ENCODE measurements around the gene ICAM1. TPM values are rescaled to one million over a fixed set of nuclear protein-coding genes. Genes with fewer than 3 reads are reported as not detected.

The ICAM1 gene
- polyA plus RNA-seq, 3 donors, result 21.6 to 118 (median 40.8) TPM

DNA sequence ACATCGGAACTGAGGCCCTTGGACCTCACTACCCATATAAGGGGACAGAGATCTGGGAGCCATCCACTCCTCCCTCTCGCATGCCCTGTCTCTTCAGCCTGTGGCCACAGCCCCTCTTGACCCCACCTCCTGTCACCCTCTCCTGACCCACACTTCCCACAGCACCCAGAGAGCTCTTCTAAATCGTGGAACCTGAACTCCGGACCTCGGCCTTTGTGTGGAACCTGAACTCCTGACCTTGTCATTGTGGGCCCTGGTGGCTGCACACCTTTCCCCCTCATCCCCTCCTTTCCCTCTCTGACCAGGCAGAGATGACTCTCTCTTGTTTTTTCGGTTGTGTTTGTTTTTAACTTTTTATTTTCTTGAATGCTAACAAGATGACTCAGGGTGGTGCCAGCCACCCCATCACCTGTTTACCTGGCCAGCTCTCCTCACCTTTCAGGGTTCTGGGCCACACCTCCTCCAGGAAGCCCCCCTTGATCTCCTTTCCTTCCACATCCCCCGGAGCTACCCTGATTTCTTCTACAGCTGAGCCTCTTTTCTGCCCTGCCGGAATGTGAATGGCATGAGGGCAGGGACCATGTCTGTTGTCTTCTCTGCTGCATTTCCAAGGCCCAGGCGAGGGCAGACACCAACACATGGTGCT is 13.8 kb upstream of the ICAM1 start:
- H3K4me1 ChIP-seq (ENCODE audit: control insufficient read depth in 1 of 2, insufficient read depth in 2 of 2, low read length in 2 of 2), result peaks cover 9 to 11% of the 10 kb centered on the region in 2 donors
- peaks cover 14% of the 10 kb centered on the region for H4K20me1 ChIP-seq (ENCODE audit: insufficient read depth, low read length)
- no peak overlapping the region for H3K27ac ChIP-seq (ENCODE audit: low read depth in 1 of 2, low read length in 2 of 2)
- no peak overlapping the region for H3K4me3 ChIP-seq (replicated peaks in 1 of 3; ENCODE audit: low read depth in 2 of 3, low read length in 3 of 3)
- Mint-ChIP-seq H3K4me1 (peaks cover 13% of the 10 kb centered on the region), H3K27me3 (ENCODE audit: low read depth in 3 of 3) (peaks cover 0 to 2% (median 0%) of the 10 kb centered on the region in 3 donors), H3K4me3 (no peak overlapping the region), H3K27ac (peak overlapping the region in 5 of 7 donors; percentile 11 to 68 (median 37)), H3K36me3 (peaks cover 45 to 61% of the 10 kb centered on the region in 2 donors), H3K9me3 (peaks cover 0 to 2% (median 0%) of the 10 kb centered on the region in 7 donors)
- H3K9me3 ChIP-seq (replicated peaks in 1 of 2; ENCODE audit: control insufficient read depth in 1 of 2, insufficient read depth in 1 of 2, low read length in 2 of 2), result no peaks in the 10 kb centered on the region
- no peak for DNase-seq
- H3K79me2 ChIP-seq (ENCODE audit: insufficient read depth, low read length), result peaks cover 20% of the 10 kb centered on the region
- WGBS (ENCODE audit: insufficient coverage), result 89% methylated on average over 8 of the region's 9 CpGs
- H3K9ac ChIP-seq (ENCODE audit: insufficient read depth, low read length, poor library complexity, severe bottlenecking), result no peak overlapping the region
- no peak overlapping the region for H2AFZ ChIP-seq (ENCODE audit: insufficient read depth, low read depth, low read length, poor library complexity, severe bottlenecking)
- peaks cover 49 to 55% of the 10 kb centered on the region in 2 donors for H3K36me3 ChIP-seq (replicated peaks in 1 of 2; ENCODE audit: control insufficient read depth in 1 of 2, insufficient read depth in 2 of 2, low read length in 2 of 2)
- no peak for TF ChIP-seq CTCF (IDR thresholded peaks at IDR 0.05)
- H3K27me3 ChIP-seq (ENCODE audit: control insufficient read depth in 2 of 2, insufficient read depth in 2 of 2, low read length in 2 of 2), result no peaks in the 10 kb centered on the region
- intact Hi-C loops (cut with micrococcal nuclease), result no loop called here
- no peak overlapping the region for H3K4me2 ChIP-seq (replicated peaks; ENCODE audit: extremely low read depth, low read length, poor library complexity, severe bottlenecking)

DNA sequence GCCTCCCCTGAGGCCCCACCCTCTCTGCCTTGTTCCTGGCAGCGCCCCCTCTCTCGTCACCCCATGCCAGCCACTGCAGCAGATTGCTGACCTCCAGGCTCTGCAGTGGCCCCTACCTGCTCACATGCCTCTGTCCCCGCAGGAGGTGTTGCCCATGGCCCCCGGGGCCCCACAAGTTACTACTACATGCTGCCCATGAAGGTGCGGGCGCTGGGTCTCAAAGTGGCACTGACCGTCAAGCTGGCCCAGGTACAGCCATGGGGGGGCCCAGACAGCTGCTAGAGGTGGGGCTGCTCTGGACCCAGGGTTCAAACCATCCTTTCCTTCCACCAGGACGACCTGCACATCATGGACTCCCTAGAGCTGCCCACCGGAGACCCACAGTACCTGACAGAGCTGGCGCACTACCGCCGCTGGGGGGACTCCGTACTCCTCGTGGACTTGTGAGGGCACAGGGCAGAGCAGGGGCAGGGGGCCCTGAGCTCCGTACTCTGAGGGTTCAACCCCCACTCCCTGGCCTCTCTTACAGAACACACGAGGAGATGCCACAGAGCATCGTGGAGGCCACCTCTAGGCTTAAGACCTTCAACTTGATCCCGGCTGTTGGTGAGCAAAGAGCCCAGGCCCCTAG is 12.7 kb upstream of the ICAM1 start:
- WGBS (ENCODE audit: insufficient coverage), result 97% methylated on average over 17 of the region's 18 CpGs
- DNase-seq, result no peak
- Histone ChIP-seq H3K4me1 (ENCODE audit: control insufficient read depth in 1 of 2, insufficient read depth in 2 of 2, low read length in 2 of 2) (no peaks in the 10 kb centered on the region), H3K27me3 (ENCODE audit: control insufficient read depth in 2 of 2, insufficient read depth in 2 of 2, low read length in 2 of 2) (no peaks in the 10 kb centered on the region), H3K27ac (ENCODE audit: low read depth in 1 of 2, low read length in 2 of 2) (no peak overlapping the region), H3K9ac (ENCODE audit: insufficient read depth, low read length, poor library complexity, severe bottlenecking) (no peak overlapping the region), H3K79me2 (ENCODE audit: insufficient read depth, low read length) (peaks cover 8% of the 10 kb centered on the region), H3K4me2 (replicated peaks; ENCODE audit: extremely low read depth, low read length, poor library complexity, severe bottlenecking) (no peak overlapping the region), H2AFZ (ENCODE audit: insufficient read depth, low read depth, low read length, poor library complexity, severe bottlenecking) (no peak overlapping the region), H3K4me3 (replicated peaks in 1 of 3; ENCODE audit: low read depth in 2 of 3, low read length in 3 of 3) (no peak overlapping the region), H4K20me1 (ENCODE audit: insufficient read depth, low read length) (peaks cover 14% of the 10 kb centered on the region), H3K9me3 (replicated peaks in 1 of 2; ENCODE audit: control insufficient read depth in 1 of 2, insufficient read depth in 1 of 2, low read length in 2 of 2) (no peaks in the 10 kb centered on the region), H3K36me3 (replicated peaks in 1 of 2; ENCODE audit: control insufficient read depth in 1 of 2, insufficient read depth in 2 of 2, low read length in 2 of 2) (peaks cover 49 to 55% of the 10 kb centered on the region in 2 donors)
- Mint-ChIP-seq H3K27me3 (ENCODE audit: low read depth in 3 of 3) (peaks cover 0 to 5% (median 0%) of the 10 kb centered on the region in 3 donors), H3K36me3 (peaks cover 45 to 61% of the 10 kb centered on the region in 2 donors), H3K9me3 (peaks cover 0 to 2% (median 0%) of the 10 kb centered on the region in 7 donors), H3K4me3 (no peak overlapping the region), H3K27ac (peak overlapping the region in 4 of 7 donors; percentile 11 to 74 (median 33)), H3K4me1 (peaks cover 6% of the 10 kb centered on the region)
- intact Hi-C loops (cut with micrococcal nuclease), result loop anchor here (2.0 kb wide), 1 partner anchor 133 kb away; no protein-coding TSS in a partner anchor
- TF ChIP-seq CTCF (IDR thresholded peaks at IDR 0.05), result no peak

Measured in CD14-positive monocyte (primary cell).